Stimulated activated naive CD8-positive, alpha-beta T cell treated with anti-CD3 and anti-CD28 coated beads, Interleukin-15, amount 100 ng/mL, for 72 hours (primary cell): ENCODE measurements around the gene SRM.
"Not testable (repeated sequence)": the region's sequence is repeated elsewhere in the genome, so short reads cannot be mapped to it uniquely, and the experiment has no call there.

ENCODE experiments used
- ATAC-seq: fragments of 150-1000 bp; cut with Tn5 transposase; 2 replicates; pipeline ENCODE4 v1.10.0; 2021; ENCODE audit warnings: mild to moderate bottlenecking, moderate library complexity
- DNase-seq, 2 donors: peaks; one replicate each; pipeline ENCODE4 v3.0.0; 2021 to 2022
- H3K27ac Mint-ChIP-seq, 2 donors: one replicate each; pipeline ENCODE4 v1.8.0; 2022; ENCODE audit warnings: mild to moderate bottlenecking in 2 of 2, mixed read lengths in 2 of 2, moderate library complexity in 2 of 2
- H3K27me3 Mint-ChIP-seq: one replicate; pipeline ENCODE4 v1.8.0; 2022; ENCODE audit warnings: mixed read lengths
- H3K4me1 Mint-ChIP-seq: one replicate; pipeline ENCODE4 v1.8.0; 2022; ENCODE audit warnings: mild to moderate bottlenecking, mixed read lengths
- H3K4me3 Mint-ChIP-seq, 2 donors: one replicate each; pipeline ENCODE4 v1.8.0; 2022; ENCODE audit warnings: mild to moderate bottlenecking in 2 of 2, mixed read lengths in 2 of 2, moderate library complexity in 1 of 2
- H3K9me3 Mint-ChIP-seq, 2 donors: one replicate each; pipeline ENCODE4 v1.8.0; 2022; ENCODE audit warnings: mixed read lengths in 2 of 2

Gene SRM

DNA sequence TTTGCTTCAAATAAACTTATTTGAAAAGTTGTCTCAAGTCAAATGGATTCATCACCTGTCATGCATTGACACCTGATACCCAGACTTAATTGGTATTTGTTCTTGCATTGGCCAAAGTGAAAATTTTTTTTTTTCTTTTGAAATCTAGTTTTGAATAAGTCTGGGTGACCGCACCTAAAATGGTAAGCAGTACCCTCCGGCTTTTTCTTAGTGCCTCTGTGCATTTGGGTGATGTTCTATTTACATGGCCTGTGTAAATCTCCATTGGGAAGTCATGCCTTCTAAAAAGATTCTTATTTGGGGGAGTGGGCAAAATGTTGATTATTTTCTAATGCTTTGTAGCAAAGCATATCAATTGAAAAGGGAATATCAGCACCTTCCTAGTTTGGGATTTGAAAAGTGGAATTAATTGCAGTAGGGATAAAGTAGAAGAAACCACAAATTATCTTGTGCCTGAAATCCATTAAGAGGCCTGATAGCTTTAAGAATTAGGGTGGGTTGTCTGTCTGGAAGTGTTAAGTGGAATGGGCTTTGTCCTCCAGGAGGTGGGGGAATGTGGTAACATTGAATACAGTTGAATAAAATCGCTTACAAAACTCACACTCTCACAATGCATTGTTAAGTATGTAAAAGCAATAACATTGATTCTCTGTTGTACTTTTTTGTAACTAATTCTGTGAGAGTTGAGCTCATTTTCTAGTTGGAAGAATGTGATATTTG is 35.5 kb downstream of the SRM start:
- Mint-ChIP-seq H3K27ac (peak overlapping the region; percentile 12 to 48), H3K4me1 (peaks cover 25% of the 10 kb centered on the region), H3K9me3 (no peaks in the 10 kb centered on the region), H3K27me3 (no peaks in the 10 kb centered on the region), H3K4me3 (no peak overlapping the region)
- DNase-seq: no peak
- ATAC-seq: no peak

GRCh38 chr1:11023201-11023600 is 36.6 kb downstream of the SRM start:
- H3K27ac Mint-ChIP-seq: no peak overlapping the region
- peaks cover 29% of the 10 kb centered on the region for H3K4me1 Mint-ChIP-seq
- no peak for ATAC-seq

GRCh38 chr1:11019971-11020370 is 39.8 kb downstream of the SRM start:
- no peak for ATAC-seq
- H3K4me1 Mint-ChIP-seq: peaks cover 51% of the 10 kb centered on the region
- no peaks in the 10 kb centered on the region for H3K9me3 Mint-ChIP-seq

More at GRCh38 chr1:11023201-11023600, 36.6 kb downstream of the SRM start:
- Mint-ChIP-seq H3K4me3 (no peak overlapping the region), H3K9me3 (no peaks in the 10 kb centered on the region), H3K27me3 (no peaks in the 10 kb centered on the region)
- no peak for DNase-seq

DNA sequence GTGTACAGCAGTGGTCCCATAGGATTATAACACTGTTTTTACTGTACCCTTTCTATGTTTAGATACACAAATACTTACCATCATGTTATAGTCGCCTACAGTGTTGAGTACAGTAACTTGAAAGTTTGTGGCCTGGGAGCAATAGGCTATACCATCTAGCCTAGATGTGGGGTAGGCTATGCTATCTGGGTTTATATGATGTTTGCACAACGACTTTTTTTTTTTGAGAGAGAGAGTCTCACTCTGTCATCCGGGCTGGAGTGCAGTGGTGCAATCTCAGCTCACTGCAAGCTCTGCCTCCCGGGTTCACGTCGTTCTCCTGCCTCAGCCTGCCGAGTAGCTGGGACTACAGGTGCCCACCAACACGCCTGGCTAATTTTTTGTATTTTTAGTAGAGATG is 40.5 kb downstream of the SRM start:
- not testable (repeated sequence) for DNase-seq, H3K9me3 Mint-ChIP-seq, H3K27me3 Mint-ChIP-seq, ATAC-seq, H3K4me3 Mint-ChIP-seq, H3K27ac Mint-ChIP-seq
- peaks cover 54% of the 10 kb centered on the region for H3K4me1 Mint-ChIP-seq

More at GRCh38 chr1:11019971-11020370, 39.8 kb downstream of the SRM start:
- H3K27ac Mint-ChIP-seq: no peak overlapping the region
- no peaks in the 10 kb centered on the region for H3K27me3 Mint-ChIP-seq
- DNase-seq: no peak
- H3K4me3 Mint-ChIP-seq: no peak overlapping the region

- Mint-ChIP-seq H3K27ac (peak overlapping the region; percentile 96 to 100), H3K4me1 (peaks cover 49% of the 10 kb centered on the region), H3K9me3 (no peaks in the 10 kb centered on the region), H3K4me3 (peak overlapping the region; percentile 86 to 87), H3K27me3 (no peaks in the 10 kb centered on the region)
- no peak for DNase-seq
- no peak for ATAC-seq
Measured at GRCh38 chr1:11013160-11013531, 46.7 kb downstream of the SRM start.

GRCh38 chr1:11012260-11013159 is 47.3 kb downstream of the SRM start, which contains the start of gene TARDBP:
TARDBP (plus strand) TSS chr1:11012654; CDS start chr1:11013728, 1,074 bp downstream.
- peak; percentile 93 for ATAC-seq
- Mint-ChIP-seq H3K4me3 (peak within 1 kb of the TSS; percentile 86 to 87), H3K27me3 (no peaks in the 10 kb centered on the region), H3K4me1 (peaks cover 45% of the 10 kb centered on the region), H3K9me3 (no peaks in the 10 kb centered on the region), H3K27ac (peak within 1 kb of the TSS; percentile 100)
- peak; percentile 93 to 94 for DNase-seq
